B cell (primary cell): ENCODE results near the gene CYGB. TPM values are rescaled to one million over a fixed set of nuclear protein-coding genes. Genes with fewer than 3 reads are reported as not detected.
A peak's percentile ranks its signal among the peaks of the same experiment; 100 is the strongest.

Source experiments
- ATAC-seq: fragments of 200-7000 bp; cut with Tn5 transposase; one replicate; pipeline ENCODE4 v1.10.0; 2021; ENCODE audit warnings: low read depth, mild to moderate bottlenecking, moderate number of reproducible peaks, moderate library complexity
- CTCF ChIA-PET: fragments of 350-600 bp; sonication (Branson Sonifier 250); formaldehyde crosslinking; loops from one replicate; lab custom pipeline; 2021; ENCODE audit warnings: antibody characterized with exemption, inconsistent platforms; lab: Charles Lee
- POLR2A ChIA-PET: fragments of 350-600 bp; sonication (Branson Sonifier 250); formaldehyde crosslinking; loops from one replicate; lab custom pipeline; 2021; ENCODE audit warnings: antibody characterized with exemption; lab: Charles Lee
- DNase-seq: peaks from one replicate; pipeline ENCODE4 v3.0.0; 2013
- H2AFZ ChIP-seq: 2 replicates; pipeline ENCODE4 v1.6.1; 2012; ENCODE audit warnings: mild to moderate bottlenecking, low read depth, low read length; ENCODE audit not compliant: insufficient read depth, poor library complexity, severe bottlenecking
- H3K27ac ChIP-seq, 2 donors: 1 replicate in 1 of 2; 2 replicates in 1 of 2; pipeline ENCODE4 v1.5.1; 2012 to 2013; ENCODE audit warnings: low read length in 2 of 2, mild to moderate bottlenecking in 2 of 2, moderate library complexity in 1 of 2
- H3K27me3 ChIP-seq, 4 experiments: fragments of 200-600 bp in 1 of 4; sonication (generic) in 1 of 4; replicated peaks in 1 of 4; 1 replicate in 2 of 4; 2 replicates in 2 of 4; pipeline versions ENCODE4 v1.6.1 to v1.7.0; 2013 to 2016; ENCODE audit warnings: low read length in 3 of 4, mild to moderate bottlenecking in 2 of 4, mixed read lengths in 1 of 4, moderate library complexity in 1 of 4; ENCODE audit not compliant: insufficient read depth in 4 of 4, control insufficient read depth in 3 of 4; ENCODE audit errors: control extremely low read depth in 1 of 4
- H3K36me3 ChIP-seq, 2 experiments: replicated peaks in 1 of 2; 1 replicate in 1 of 2; 2 replicates in 1 of 2; pipeline versions ENCODE4 v1.6.1 to v1.7.1; 2013; ENCODE audit warnings: low read length in 1 of 2; ENCODE audit not compliant: insufficient read depth in 2 of 2, control insufficient read depth in 1 of 2; ENCODE audit errors: control extremely low read depth in 1 of 2, extremely low read depth in 1 of 2
- H3K4me1 ChIP-seq, 2 donors: fragments of 200-600 bp in 1 of 2; sonication (generic) in 1 of 2; 1 replicate in 1 of 2; 2 replicates in 1 of 2; pipeline versions ENCODE4 v1.5.1 to v1.6.1; 2013 to 2017; ENCODE audit warnings: low read length in 2 of 2; ENCODE audit not compliant: control insufficient read depth in 2 of 2, insufficient read depth in 2 of 2
- H3K4me2 ChIP-seq: replicated peaks from 2 replicates; pipeline ENCODE3; 2012; ENCODE audit warnings: mild to moderate bottlenecking, low read depth, low read length; ENCODE audit not compliant: poor library complexity, severe bottlenecking
- H3K4me3 ChIP-seq, 5 experiments: fragments of 200-600 bp in 1 of 5; sonication (generic) in 1 of 5; 1 replicate in 3 of 5; 2 replicates in 2 of 5; pipeline versions ENCODE4 v1.5.1 to v1.7.0; 2011 to 2016; ENCODE audit warnings: low read length in 4 of 5, mild to moderate bottlenecking in 4 of 5, low read depth in 2 of 5, control low read depth in 1 of 5, moderate library complexity in 1 of 5; ENCODE audit not compliant: insufficient read depth in 1 of 5; ENCODE audit errors: control extremely low read depth in 1 of 5, extremely low read depth in 1 of 5
- H3K79me2 ChIP-seq: fragments of 200-600 bp; sonication (generic); one replicate; pipeline ENCODE4 v1.6.0; 2016; ENCODE audit warnings: low read length; ENCODE audit not compliant: control insufficient read depth, insufficient read depth
- H3K9ac ChIP-seq: fragments of 200-600 bp; sonication (generic); 2 replicates; pipeline ENCODE4 v1.6.1; 2017; ENCODE audit warnings: mild to moderate bottlenecking, low read length, moderate library complexity
- H3K9me3 ChIP-seq, 3 donors: one replicate each; pipeline versions ENCODE4 v1.6.1 to v1.7.1; 2013; ENCODE audit warnings: low read length in 2 of 3; ENCODE audit not compliant: control insufficient read depth in 2 of 3, insufficient read depth in 1 of 3; ENCODE audit errors: control extremely low read depth in 1 of 3
- H4K20me1 ChIP-seq: 2 replicates; pipeline ENCODE4 v1.6.0; 2012; ENCODE audit warnings: mild to moderate bottlenecking, low read length; ENCODE audit not compliant: insufficient read depth, control insufficient read depth, poor library complexity, severe bottlenecking
- H3K27ac Mint-ChIP-seq: one replicate; pipeline ENCODE4 v1.8.0; 2021; ENCODE audit warnings: mixed read lengths
- H3K27me3 Mint-ChIP-seq: one replicate; pipeline ENCODE4 v1.8.0; 2021; ENCODE audit warnings: mixed read lengths
- H3K4me1 Mint-ChIP-seq: one replicate; pipeline ENCODE4 v1.8.0; 2021; ENCODE audit warnings: mixed read lengths
- H3K4me3 Mint-ChIP-seq: one replicate; pipeline ENCODE4 v1.8.0; 2021; ENCODE audit warnings: mixed read lengths
- H3K9me3 Mint-ChIP-seq: one replicate; pipeline ENCODE4 v1.8.0; 2022; ENCODE audit warnings: mixed read lengths; ENCODE audit not compliant: insufficient read depth
- EZH2 ChIP-seq: IDR thresholded peaks from 2 replicates; pipeline ENCODE4 v1.6.1; 2012; ENCODE audit warnings: borderline replicate concordance, low read depth, mild to moderate bottlenecking, moderate library complexity, low read length; ENCODE audit not compliant: insufficient read depth, poor library complexity, severe bottlenecking
- WGBS: methylation state at CpG from one replicate; pipeline ENCODE4 v1.1.5; 2013; ENCODE audit warnings: missing lambda C conversion rate; ENCODE audit not compliant: insufficient coverage; 5-methylcytosine and 5-hydroxymethylcytosine counted together
- intact Hi-C: fragments of 100-400 bp; cut with micrococcal nuclease; formaldehyde crosslinking; loops from one replicate; pipeline ENCODE4 v1.10.0; 2022
- polyA plus RNA-seq: library from polyadenylated mRNA; depleted of rRNA; stranded (reverse); fragments of >200 nt; gene quantifications from 2 replicates; pipeline ENCODE4 v1.2.3, GENCODE V29; 2012
- total RNA-seq, 2 donors: library from RNA; stranded (reverse); fragments of 120-200 nt in 1 of 2; gene quantifications; 1 replicate in 1 of 2; 2 replicates in 1 of 2; pipeline versions ENCODE4 v1.2.3 to v1.2.4, GENCODE V29; 2013 to 2022
- TF ChIP-seq, protein P1 (sequence below): fragments of 200-600 bp; IDR thresholded peaks from one replicate; pipeline ENCODE4 v1.8.0; 2022; ENCODE audit warnings: antibody characterized with exemption, mild to moderate bottlenecking

The CYGB gene
- total and polyA plus RNA-seq, 2 donors (not counting 1 experiment from before 2014, with no cell fraction given) = 0.42 to 2.7 TPM

DNA sequence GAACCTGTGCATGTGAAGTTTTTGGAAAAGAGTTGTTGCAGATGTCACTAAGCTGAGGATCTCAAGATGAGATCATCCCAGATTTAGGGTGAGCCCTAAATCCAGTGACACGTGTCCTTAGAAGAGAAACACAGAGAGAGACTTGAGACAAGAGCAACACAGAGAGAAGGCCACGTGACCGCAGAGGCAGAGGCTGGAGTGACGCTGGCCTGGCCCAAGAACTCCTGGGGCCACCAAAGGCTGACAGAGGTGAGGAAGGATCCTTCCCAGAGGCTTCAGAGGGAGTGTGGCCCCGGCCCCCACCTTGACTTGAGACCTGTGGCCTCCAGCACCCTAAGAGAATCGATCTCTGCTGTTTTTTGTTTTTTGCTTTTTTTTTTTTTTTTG is 24.2 kb downstream of the CYGB start:
- Histone ChIP-seq H3K36me3 (no peaks in the 10 kb centered on the region), H3K9me3 (no peaks in the 10 kb centered on the region), H3K4me1 (peaks cover 17 to 18% of the 10 kb centered on the region in 2 donors), H3K9ac (no peak overlapping the region), H2AFZ (no peak overlapping the region), H3K4me2 (no peak overlapping the region), H3K27ac (no peak overlapping the region), H3K4me3 (no peak overlapping the region), H3K27me3 (no peaks in the 10 kb centered on the region), H4K20me1 (no peaks in the 10 kb centered on the region), H3K79me2 (no peaks in the 10 kb centered on the region)
- no peak for TF ChIP-seq EZH2
- TF ChIP-seq, protein P1, sequence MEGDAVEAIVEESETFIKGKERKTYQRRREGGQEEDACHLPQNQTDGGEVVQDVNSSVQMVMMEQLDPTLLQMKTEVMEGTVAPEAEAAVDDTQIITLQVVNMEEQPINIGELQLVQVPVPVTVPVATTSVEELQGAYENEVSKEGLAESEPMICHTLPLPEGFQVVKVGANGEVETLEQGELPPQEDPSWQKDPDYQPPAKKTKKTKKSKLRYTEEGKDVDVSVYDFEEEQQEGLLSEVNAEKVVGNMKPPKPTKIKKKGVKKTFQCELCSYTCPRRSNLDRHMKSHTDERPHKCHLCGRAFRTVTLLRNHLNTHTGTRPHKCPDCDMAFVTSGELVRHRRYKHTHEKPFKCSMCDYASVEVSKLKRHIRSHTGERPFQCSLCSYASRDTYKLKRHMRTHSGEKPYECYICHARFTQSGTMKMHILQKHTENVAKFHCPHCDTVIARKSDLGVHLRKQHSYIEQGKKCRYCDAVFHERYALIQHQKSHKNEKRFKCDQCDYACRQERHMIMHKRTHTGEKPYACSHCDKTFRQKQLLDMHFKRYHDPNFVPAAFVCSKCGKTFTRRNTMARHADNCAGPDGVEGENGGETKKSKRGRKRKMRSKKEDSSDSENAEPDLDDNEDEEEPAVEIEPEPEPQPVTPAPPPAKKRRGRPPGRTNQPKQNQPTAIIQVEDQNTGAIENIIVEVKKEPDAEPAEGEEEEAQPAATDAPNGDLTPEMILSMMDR = no peak
- ATAC-seq = no peak
- no peak for DNase-seq
- Mint-ChIP-seq H3K9me3 (no peaks in the 10 kb centered on the region), H3K4me3 (no peak overlapping the region), H3K27ac (peak overlapping the region; percentile 68), H3K4me1 (peaks cover 31% of the 10 kb centered on the region), H3K27me3 (peaks cover 2% of the 10 kb centered on the region)
- POLR2A ChIA-PET = no interaction called here
- 94% methylated on average over 5 of the region's 6 CpGs for WGBS
- CTCF ChIA-PET = interaction anchor here (0.8 to 18.2 kb wide), 8 partner anchors 7 to 105 kb away, joined by 3 to 442 read pairs (median 10); partner anchors contain the start of gene AANAT
- intact Hi-C loops = no loop called here

DNA sequence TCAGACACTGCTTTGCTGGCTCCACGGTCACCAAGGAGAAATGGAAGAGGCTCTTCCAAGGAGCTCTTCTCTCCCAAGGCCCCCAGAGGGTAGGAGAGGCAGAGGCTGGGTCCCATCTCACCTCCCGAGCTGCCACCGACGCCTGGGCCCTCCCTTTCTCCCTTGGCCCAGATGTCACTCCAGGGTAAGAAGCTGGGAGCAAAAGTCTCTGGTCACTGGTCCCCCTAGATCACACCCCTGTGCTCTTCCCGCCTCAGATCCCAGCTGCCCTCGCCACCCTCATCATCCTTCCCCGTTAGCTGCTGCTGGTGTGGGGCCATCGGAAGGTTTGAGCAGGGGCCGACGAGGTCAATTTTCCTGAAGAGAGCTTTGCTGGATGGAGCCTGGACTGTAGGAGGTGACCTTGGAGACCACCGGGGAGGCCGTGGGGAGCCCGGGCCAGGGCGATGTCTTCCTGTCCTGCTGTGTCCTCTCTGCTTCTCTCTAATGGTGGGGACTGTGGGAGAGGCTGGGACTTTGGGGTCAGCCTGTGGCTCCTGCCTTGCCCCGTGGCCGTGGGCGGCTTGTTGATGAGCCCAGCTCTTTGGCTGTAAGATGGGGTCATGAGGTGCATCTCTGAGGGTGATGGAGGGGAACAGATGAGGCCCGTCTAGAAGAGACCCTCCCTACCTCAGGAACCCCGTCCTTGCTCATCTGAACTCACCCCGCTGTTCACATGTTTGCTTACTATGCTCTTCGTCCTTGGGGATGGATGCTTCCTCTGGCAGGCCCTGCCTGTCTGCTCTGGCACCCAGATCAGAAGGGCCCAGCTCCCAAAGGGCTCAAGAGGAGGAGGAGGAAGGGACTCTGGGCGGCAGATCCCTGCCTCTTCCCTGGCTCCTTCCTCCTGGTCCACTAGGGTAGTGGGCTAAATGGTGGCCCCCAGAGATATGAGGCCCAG is 24.9 kb downstream of the CYGB start:
- Histone ChIP-seq H3K27ac (no peak overlapping the region), H3K79me2 (no peaks in the 10 kb centered on the region), H3K4me2 (no peak overlapping the region), H3K9me3 (no peaks in the 10 kb centered on the region), H3K9ac (no peak overlapping the region), H4K20me1 (no peaks in the 10 kb centered on the region), H2AFZ (no peak overlapping the region), H3K4me1 (peaks cover 17 to 18% of the 10 kb centered on the region in 2 donors), H3K36me3 (no peaks in the 10 kb centered on the region), H3K27me3 (no peaks in the 10 kb centered on the region), H3K4me3 (no peak overlapping the region)
- intact Hi-C loops = no loop called here
- POLR2A ChIA-PET = no interaction called here
- no peak overlapping the region for H3K4me3 Mint-ChIP-seq
- no peaks in the 10 kb centered on the region for H3K9me3 Mint-ChIP-seq
- peaks cover 2% of the 10 kb centered on the region for H3K27me3 Mint-ChIP-seq
- 90% methylated on average over 16 of the region's 22 CpGs for WGBS
- CTCF ChIA-PET = interaction anchor here (0.6 to 18.2 kb wide), 10 partner anchors 7 to 104 kb away, joined by 3 to 442 read pairs (median 5); partner anchors contain the start of genes AANAT and CYGB
- TF ChIP-seq, protein P1 = no peak
- no peak for TF ChIP-seq EZH2
- ATAC-seq = no peak
- peaks cover 28% of the 10 kb centered on the region for H3K4me1 Mint-ChIP-seq
- peak overlapping the region; percentile 68 for H3K27ac Mint-ChIP-seq
- no peak for DNase-seq
